Neural cell (in vitro differentiated cells): ENCODE measurements around the gene PIK3R6. TPM values are rescaled to one million over a fixed set of nuclear protein-coding genes. Genes with fewer than 3 reads are reported as not detected.

Source experiments
- H2AFZ ChIP-seq: fragments of 200-600, 300-800 bp; sonication (generic), shearing (Covaris generic); 2 replicates; pipeline ENCODE4 v1.6.0; 2014; ENCODE audit warnings: low read depth, mild to moderate bottlenecking, antibody characterized with exemption, low read length, moderate library complexity
- H3F3A ChIP-seq: fragments of 200-600 bp; shearing (Covaris generic); 2 replicates; pipeline ENCODE4 v1.6.1; 2016; ENCODE audit warnings: mild to moderate bottlenecking, moderate library complexity, mixed read lengths, antibody characterized with exemption, low read length; ENCODE audit not compliant: insufficient read depth, poor library complexity, severe bottlenecking
- H3K27ac ChIP-seq: fragments of 200-600, 300-800 bp; sonication (generic), shearing (Covaris generic); 2 replicates; pipeline ENCODE4 v1.5.1; 2014; ENCODE audit warnings: mild to moderate bottlenecking, low read length, moderate library complexity
- H3K27me3 ChIP-seq: fragments of 300-800, 200-600 bp; sonication (generic), shearing (Covaris generic); 2 replicates; pipeline ENCODE4 v1.6.0; 2014; ENCODE audit warnings: mild to moderate bottlenecking, low read depth, low read length, moderate library complexity; ENCODE audit not compliant: insufficient read depth
- H3K36me3 ChIP-seq: fragments of 300-800, 200-600 bp; sonication (generic), shearing (Covaris generic); 2 replicates; pipeline ENCODE4 v1.5.1; 2014; ENCODE audit warnings: mild to moderate bottlenecking, antibody characterized with exemption, low read length, moderate library complexity; ENCODE audit not compliant: insufficient read depth
- H3K4me2 ChIP-seq: fragments of 300-800, 200-600 bp; sonication (generic), shearing (Covaris generic); 2 replicates; pipeline ENCODE4 v1.6.0; 2014; ENCODE audit warnings: mild to moderate bottlenecking, low read length
- H3K4me3 ChIP-seq: fragments of 300-800, 200-600 bp; sonication (generic), shearing (Covaris generic); 2 replicates; pipeline ENCODE4 v1.5.1; 2014; ENCODE audit warnings: mild to moderate bottlenecking, low read length, moderate library complexity
- H3K79me2 ChIP-seq: fragments of 200-600 bp; shearing (Covaris generic); replicated peaks from 2 replicates; pipeline ENCODE4 v1.6.0; 2014; ENCODE audit warnings: mild to moderate bottlenecking, low read length, moderate library complexity; ENCODE audit not compliant: insufficient read depth
- H3K9ac ChIP-seq: fragments of 300-800, 200-600 bp; sonication (generic), shearing (Covaris generic); 2 replicates; pipeline ENCODE4 v1.6.1; 2016; ENCODE audit warnings: mild to moderate bottlenecking, low read length, mixed read lengths
- H3K9me2 ChIP-seq: fragments of 200-600 bp; shearing (Covaris generic); 2 replicates; pipeline ENCODE4 v1.6.1; 2016; ENCODE audit warnings: mild to moderate bottlenecking, low read length, mixed read lengths; ENCODE audit not compliant: insufficient read depth
- H3K9me3 ChIP-seq: fragments of 200-600, 300-800 bp; sonication (generic), shearing (Covaris generic); 2 replicates; pipeline ENCODE4 v1.6.1; 2016; ENCODE audit warnings: mild to moderate bottlenecking, mixed run types, low read length, moderate library complexity, mixed read lengths
- H4K20me1 ChIP-seq: fragments of 200-600 bp; shearing (Covaris generic); 2 replicates; pipeline ENCODE4 v1.6.1; 2016; ENCODE audit warnings: mild to moderate bottlenecking, mixed run types; ENCODE audit not compliant: insufficient read depth
- CTCF ChIP-seq: fragments of 450-650 bp; IDR thresholded peaks from 2 replicates; pipeline ENCODE4 v1.5.1; 2014; ENCODE audit warnings: antibody characterized with exemption, mild to moderate bottlenecking, moderate library complexity; ENCODE audit not compliant: poor library complexity, severe bottlenecking
- EP300 ChIP-seq: fragments of 450-650 bp; conservative IDR thresholded peaks from 2 replicates; pipeline ENCODE4 v1.6.1; 2014; ENCODE audit warnings: antibody characterized with exemption, mild to moderate bottlenecking, moderate library complexity; ENCODE audit not compliant: poor library complexity, severe bottlenecking
- EZH2 ChIP-seq: fragments of 200-600, 300-800 bp; shearing (Covaris generic), sonication (generic); IDR thresholded peaks from 2 replicates; pipeline ENCODE4 v1.6.1; 2014; ENCODE audit warnings: antibody characterized with exemption, low read length, borderline replicate concordance, mild to moderate bottlenecking; ENCODE audit not compliant: insufficient read depth, poor library complexity, severe bottlenecking
- MXI1 ChIP-seq: fragments of 450-650 bp; conservative IDR thresholded peaks from 2 replicates; pipeline ENCODE4 v1.6.1; 2014; ENCODE audit warnings: antibody characterized with exemption, mild to moderate bottlenecking; ENCODE audit not compliant: poor library complexity, severe bottlenecking
- POLR2AphosphoS5 ChIP-seq: IDR thresholded peaks from 2 replicates; pipeline ENCODE4 v1.6.1; 2012
- RAD21 ChIP-seq: fragments of 450-650 bp; conservative IDR thresholded peaks from 2 replicates; pipeline ENCODE4 v1.6.1; 2014; ENCODE audit warnings: antibody characterized with exemption, mild to moderate bottlenecking, moderate library complexity
- SMC3 ChIP-seq: fragments of 450-650 bp; conservative IDR thresholded peaks from 2 replicates; pipeline ENCODE4 v1.6.1; 2014; ENCODE audit warnings: antibody characterized with exemption, mild to moderate bottlenecking, moderate library complexity; ENCODE audit not compliant: poor library complexity
- TAF1 ChIP-seq: IDR thresholded peaks from 2 replicates; pipeline ENCODE4 v1.6.1; 2012; ENCODE audit warnings: low read depth
- polyA plus RNA-seq: library from polyadenylated mRNA; depleted of rRNA; stranded (reverse); fragments of >200 nt; gene quantifications from 2 replicates; pipeline ENCODE4 v1.2.3, GENCODE V29; 2014
- TF ChIP-seq, protein P1 (sequence below): IDR thresholded peaks from 2 replicates; pipeline ENCODE4 v1.6.1; 2012; ENCODE audit warnings: borderline replicate concordance

PIK3R6 gene
- polyA plus RNA-seq, 1 donor from 2014 or later: not detected

DNA sequence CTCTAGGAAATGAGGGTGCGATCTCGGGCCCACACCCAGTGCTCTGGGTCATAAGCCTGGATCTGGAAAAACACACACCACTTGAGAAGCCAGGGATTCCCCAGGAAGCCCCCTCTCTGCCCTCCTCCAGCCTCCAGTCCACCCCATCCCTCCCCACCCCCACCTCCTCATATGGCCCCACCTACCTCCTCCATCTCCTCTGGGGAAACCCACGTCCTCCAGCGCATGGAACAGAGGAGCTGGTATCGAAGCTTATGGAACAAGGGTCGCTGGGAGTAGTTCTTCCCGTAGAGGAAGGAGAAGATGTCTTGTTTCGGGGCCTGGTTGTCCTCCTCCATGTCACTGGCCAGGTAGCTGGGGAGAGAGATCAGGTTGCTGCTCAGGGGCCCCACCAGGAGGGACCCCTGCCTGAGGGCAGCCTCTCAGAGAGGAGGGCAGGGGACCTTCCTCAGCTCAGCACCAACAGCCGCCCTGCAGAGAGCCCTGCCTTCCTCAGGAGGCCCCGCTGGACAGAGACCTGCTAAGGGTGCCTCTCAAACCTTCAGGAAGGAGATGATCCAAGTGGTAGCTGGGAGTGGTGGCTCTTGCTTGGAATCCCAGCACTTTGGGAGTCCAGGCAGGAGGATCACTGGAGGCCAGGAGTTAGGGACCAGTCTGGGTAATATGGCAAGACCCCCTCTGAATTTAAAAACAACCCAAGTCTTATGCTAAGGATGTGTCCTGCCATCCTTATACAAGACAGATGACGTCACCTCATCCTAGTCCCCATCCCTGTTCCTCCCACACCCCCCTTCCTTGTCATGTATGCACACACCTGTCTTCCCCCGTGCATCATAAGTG is 114.1 kb downstream of the PIK3R6 start:
- H4K20me1 ChIP-seq: no peaks in the 10 kb centered on the region
- no peaks in the 10 kb centered on the region for H3K9me3 ChIP-seq
- H3F3A ChIP-seq: no peaks in the 10 kb centered on the region
- TF ChIP-seq CTCF (no peak), EP300 (no peak), MXI1 (no peak), SMC3 (no peak), TAF1 (no peak), RAD21 (no peak), EZH2 (no peak), POLR2AphosphoS5 (no peak)
- TF ChIP-seq, protein P1, sequence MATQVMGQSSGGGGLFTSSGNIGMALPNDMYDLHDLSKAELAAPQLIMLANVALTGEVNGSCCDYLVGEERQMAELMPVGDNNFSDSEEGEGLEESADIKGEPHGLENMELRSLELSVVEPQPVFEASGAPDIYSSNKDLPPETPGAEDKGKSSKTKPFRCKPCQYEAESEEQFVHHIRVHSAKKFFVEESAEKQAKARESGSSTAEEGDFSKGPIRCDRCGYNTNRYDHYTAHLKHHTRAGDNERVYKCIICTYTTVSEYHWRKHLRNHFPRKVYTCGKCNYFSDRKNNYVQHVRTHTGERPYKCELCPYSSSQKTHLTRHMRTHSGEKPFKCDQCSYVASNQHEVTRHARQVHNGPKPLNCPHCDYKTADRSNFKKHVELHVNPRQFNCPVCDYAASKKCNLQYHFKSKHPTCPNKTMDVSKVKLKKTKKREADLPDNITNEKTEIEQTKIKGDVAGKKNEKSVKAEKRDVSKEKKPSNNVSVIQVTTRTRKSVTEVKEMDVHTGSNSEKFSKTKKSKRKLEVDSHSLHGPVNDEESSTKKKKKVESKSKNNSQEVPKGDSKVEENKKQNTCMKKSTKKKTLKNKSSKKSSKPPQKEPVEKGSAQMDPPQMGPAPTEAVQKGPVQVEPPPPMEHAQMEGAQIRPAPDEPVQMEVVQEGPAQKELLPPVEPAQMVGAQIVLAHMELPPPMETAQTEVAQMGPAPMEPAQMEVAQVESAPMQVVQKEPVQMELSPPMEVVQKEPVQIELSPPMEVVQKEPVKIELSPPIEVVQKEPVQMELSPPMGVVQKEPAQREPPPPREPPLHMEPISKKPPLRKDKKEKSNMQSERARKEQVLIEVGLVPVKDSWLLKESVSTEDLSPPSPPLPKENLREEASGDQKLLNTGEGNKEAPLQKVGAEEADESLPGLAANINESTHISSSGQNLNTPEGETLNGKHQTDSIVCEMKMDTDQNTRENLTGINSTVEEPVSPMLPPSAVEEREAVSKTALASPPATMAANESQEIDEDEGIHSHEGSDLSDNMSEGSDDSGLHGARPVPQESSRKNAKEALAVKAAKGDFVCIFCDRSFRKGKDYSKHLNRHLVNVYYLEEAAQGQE: no peak
- H2AFZ ChIP-seq: no peak overlapping the region
- H3K4me2 ChIP-seq: no peak overlapping the region
- H3K36me3 ChIP-seq: no peaks in the 10 kb centered on the region
- H3K9ac ChIP-seq: no peak overlapping the region
- no peaks in the 10 kb centered on the region for H3K27me3 ChIP-seq
- no peak overlapping the region for H3K4me3 ChIP-seq
- no peaks in the 10 kb centered on the region for H3K79me2 ChIP-seq
- H3K27ac ChIP-seq: no peak overlapping the region
- H3K9me2 ChIP-seq: no peaks in the 10 kb centered on the region

Other genes starting within 250 kb of the PIK3R6 start
- gene MYH10, start 236.9 kb downstream of the PIK3R6 start, polyA plus RNA-seq: 61.1 and 79.2 TPM in 2 replicates
- not detected in 2 replicates for gene CCDC42, start 122.8 kb downstream of the PIK3R6 start, polyA plus RNA-seq
- gene SPDYE4, start 109.1 kb downstream of the PIK3R6 start, polyA plus RNA-seq: not detected in 2 replicates
- not detected in 2 replicates for gene MFSD6L, start 68.3 kb downstream of the PIK3R6 start, polyA plus RNA-seq
- gene PIK3R5, start 98.0 kb upstream of the PIK3R6 start, polyA plus RNA-seq: not detected in 2 replicates
- 16.2 and 18.1 TPM in 2 replicates for gene NTN1, start 153.8 kb upstream of the PIK3R6 start, polyA plus RNA-seq